Measurements from ENCODE around the gene URB1. TPM values are rescaled to one million over a fixed set of nuclear protein-coding genes. Genes with fewer than 3 reads are reported as not detected.

Gene URB1
- polyA plus RNA-seq, 1 of the 3 experiments (the other 2 are of a cell fraction) = 9.9 TPM

- no peak for TF ChIP-seq NRF1 (IDR thresholded peaks at IDR 0.05; ENCODE audit: low read depth, low read length)
- no peak for TF ChIP-seq FOSL2 (IDR thresholded peaks at IDR 0.05; ENCODE audit: borderline replicate concordance, low read depth)
These were observed 94.1 kb downstream of the URB1 start, which contains the start of gene MRAP for GRCh38 chr21:32298658-32299081. TSS of gene MRAP (plus strand) at chr21:32298855. CDS start at chr21:32298972, 117 bp downstream.

GRCh38 chr21:32298148-32298559 lies 94.7 kb downstream of the URB1 start:
- TF ChIP-seq NFIC (IDR thresholded peaks at IDR 0.05; ENCODE audit: borderline replicate concordance) (no peak), TAF1 (IDR thresholded peaks at IDR 0.05; ENCODE audit: borderline replicate concordance, low read depth, low read length) (no peak), RAD21 (IDR thresholded peaks at IDR 0.05; ENCODE audit: low read length) (no peak), REST (IDR thresholded peaks at IDR 0.05; ENCODE audit: low read depth, low read length) (no peak), RCOR1 (IDR thresholded peaks at IDR 0.05; ENCODE audit: low read length) (no peak), TEAD4 (IDR thresholded peaks at IDR 0.05; ENCODE audit: borderline replicate concordance, insufficient read depth) (no peak), RFX5 (IDR thresholded peaks at IDR 0.05; ENCODE audit: low read length) (no peak), GABPA (IDR thresholded peaks at IDR 0.05; ENCODE audit: low read depth) (no peak), CTCF (IDR thresholded peaks at IDR 0.05) (no peak), USF1 (IDR thresholded peaks at IDR 0.05; ENCODE audit: borderline replicate concordance, low read depth) (no peak)
- H3K9me2 ChIP-seq = no peaks in the 10 kb centered on the region
- POLR2A ChIA-PET = no interaction called here
- no peak for DNase-seq
- peaks cover 22 to 42% of the 10 kb centered on the region in 2 experiments for H3K36me3 ChIP-seq (replicated peaks in 1 of 2; ENCODE audit: control insufficient read depth in 1 of 2, insufficient read depth in 2 of 2, low read length in 1 of 2)
- peaks cover 19% of the 10 kb centered on the region for H3F3A ChIP-seq (replicated peaks; ENCODE audit: insufficient read depth)
- WGBS (ENCODE audit: low lambda C conversion rate) = 80% methylated on average over 6 of the region's 6 CpGs
- CTCF ChIA-PET = no interaction called here
- no peak overlapping the region for H3K27ac ChIP-seq (ENCODE audit: low read depth in 2 of 2, low read length in 1 of 2)
- H3K79me2 ChIP-seq (ENCODE audit: insufficient read depth) = no peaks in the 10 kb centered on the region
- H3K4me2 ChIP-seq = no peak overlapping the region
- H2AFZ ChIP-seq (ENCODE audit: low read depth) = no peak overlapping the region
- no peaks in the 10 kb centered on the region for H3K4me1 ChIP-seq (ENCODE audit: control insufficient read depth in 1 of 2, insufficient read depth in 2 of 2, low read depth in 1 of 2, low read length in 1 of 2)
- H3K4me3 ChIP-seq (ENCODE audit: low read depth in 2 of 2, low read length in 1 of 2) = no peak overlapping the region
- H3K27me3 ChIP-seq (ENCODE audit: insufficient read depth) = no peaks in the 10 kb centered on the region
- no peak overlapping the region for H3K9ac ChIP-seq
- no peaks in the 10 kb centered on the region for H4K20me1 ChIP-seq (ENCODE audit: insufficient read depth)
- H3K9me3 ChIP-seq = no peaks in the 10 kb centered on the region

More at GRCh38 chr21:32298658-32299081, 94.1 kb downstream of the URB1 start, which contains the start of gene MRAP:
- ChIA-PET CTCF (no interaction called here), POLR2A (no interaction called here)
- H3K4me2 ChIP-seq = no peak within 1 kb of the TSS
- peaks cover 22 to 46% of the 10 kb centered on the region in 2 experiments for H3K36me3 ChIP-seq (replicated peaks in 1 of 2; ENCODE audit: control insufficient read depth in 1 of 2, insufficient read depth in 2 of 2, low read length in 1 of 2)
- H3K27me3 ChIP-seq (ENCODE audit: insufficient read depth) = no peaks in the 10 kb centered on the region
- H3K4me1 ChIP-seq (ENCODE audit: control insufficient read depth in 1 of 2, insufficient read depth in 2 of 2, low read depth in 1 of 2, low read length in 1 of 2) = no peaks in the 10 kb centered on the region
- H4K20me1 ChIP-seq (ENCODE audit: insufficient read depth) = no peaks in the 10 kb centered on the region
- H3K79me2 ChIP-seq (ENCODE audit: insufficient read depth) = no peaks in the 10 kb centered on the region
- no peak within 1 kb of the TSS for H3K9ac ChIP-seq
- 100% methylated on average over 4 of the region's 14 CpGs for WGBS (ENCODE audit: low lambda C conversion rate)
- no peaks in the 10 kb centered on the region for H3K9me3 ChIP-seq
- H2AFZ ChIP-seq (ENCODE audit: low read depth) = no peak within 1 kb of the TSS
- DNase-seq = no peak
- no peak within 1 kb of the TSS for H3K4me3 ChIP-seq (ENCODE audit: low read depth in 2 of 2, low read length in 1 of 2)
- H3F3A ChIP-seq (replicated peaks; ENCODE audit: insufficient read depth) = peaks cover 15% of the 10 kb centered on the region
- H3K9me2 ChIP-seq = no peaks in the 10 kb centered on the region
- no peak within 1 kb of the TSS for H3K27ac ChIP-seq (ENCODE audit: low read depth in 2 of 2, low read length in 1 of 2)
